B cell (primary cell): ENCODE data around the gene ZNF45. TPM values are rescaled to one million over a fixed set of nuclear protein-coding genes. Genes with fewer than 3 reads are reported as not detected.

Experiments used
- ATAC-seq: fragments of 200-7000 bp; cut with Tn5 transposase; one replicate; pipeline ENCODE4 v1.10.0; 2021; ENCODE audit warnings: low read depth, mild to moderate bottlenecking, moderate number of reproducible peaks, moderate library complexity
- CTCF ChIA-PET: fragments of 350-600 bp; sonication (Branson Sonifier 250); formaldehyde crosslinking; loops from one replicate; lab custom pipeline; 2021; ENCODE audit warnings: antibody characterized with exemption, inconsistent platforms; lab: Charles Lee
- POLR2A ChIA-PET: fragments of 350-600 bp; sonication (Branson Sonifier 250); formaldehyde crosslinking; loops from one replicate; lab custom pipeline; 2021; ENCODE audit warnings: antibody characterized with exemption; lab: Charles Lee
- DNase-seq: peaks from one replicate; pipeline ENCODE4 v3.0.0; 2013
- H2AFZ ChIP-seq: 2 replicates; pipeline ENCODE4 v1.6.1; 2012; ENCODE audit warnings: mild to moderate bottlenecking, low read depth, low read length; ENCODE audit not compliant: insufficient read depth, poor library complexity, severe bottlenecking
- H3K27ac ChIP-seq, 2 donors: 1 replicate in 1 of 2; 2 replicates in 1 of 2; pipeline ENCODE4 v1.5.1; 2012 to 2013; ENCODE audit warnings: low read length in 2 of 2, mild to moderate bottlenecking in 2 of 2, moderate library complexity in 1 of 2
- H3K27me3 ChIP-seq, 4 experiments: fragments of 200-600 bp in 1 of 4; sonication (generic) in 1 of 4; replicated peaks in 1 of 4; 1 replicate in 2 of 4; 2 replicates in 2 of 4; pipeline versions ENCODE4 v1.6.1 to v1.7.0; 2013 to 2016; ENCODE audit warnings: low read length in 3 of 4, mild to moderate bottlenecking in 2 of 4, mixed read lengths in 1 of 4, moderate library complexity in 1 of 4; ENCODE audit not compliant: insufficient read depth in 4 of 4, control insufficient read depth in 3 of 4; ENCODE audit errors: control extremely low read depth in 1 of 4
- H3K36me3 ChIP-seq, 2 experiments: replicated peaks in 1 of 2; 1 replicate in 1 of 2; 2 replicates in 1 of 2; pipeline versions ENCODE4 v1.6.1 to v1.7.1; 2013; ENCODE audit warnings: low read length in 1 of 2; ENCODE audit not compliant: insufficient read depth in 2 of 2, control insufficient read depth in 1 of 2; ENCODE audit errors: control extremely low read depth in 1 of 2, extremely low read depth in 1 of 2
- H3K4me1 ChIP-seq, 2 donors: fragments of 200-600 bp in 1 of 2; sonication (generic) in 1 of 2; 1 replicate in 1 of 2; 2 replicates in 1 of 2; pipeline versions ENCODE4 v1.5.1 to v1.6.1; 2013 to 2017; ENCODE audit warnings: low read length in 2 of 2; ENCODE audit not compliant: control insufficient read depth in 2 of 2, insufficient read depth in 2 of 2
- H3K4me2 ChIP-seq: replicated peaks from 2 replicates; pipeline ENCODE3; 2012; ENCODE audit warnings: mild to moderate bottlenecking, low read depth, low read length; ENCODE audit not compliant: poor library complexity, severe bottlenecking
- H3K4me3 ChIP-seq, 5 experiments: fragments of 200-600 bp in 1 of 5; sonication (generic) in 1 of 5; 1 replicate in 3 of 5; 2 replicates in 2 of 5; pipeline versions ENCODE4 v1.5.1 to v1.7.0; 2011 to 2016; ENCODE audit warnings: low read length in 4 of 5, mild to moderate bottlenecking in 4 of 5, low read depth in 2 of 5, control low read depth in 1 of 5, moderate library complexity in 1 of 5; ENCODE audit not compliant: insufficient read depth in 1 of 5; ENCODE audit errors: control extremely low read depth in 1 of 5, extremely low read depth in 1 of 5
- H3K79me2 ChIP-seq: fragments of 200-600 bp; sonication (generic); one replicate; pipeline ENCODE4 v1.6.0; 2016; ENCODE audit warnings: low read length; ENCODE audit not compliant: control insufficient read depth, insufficient read depth
- H3K9ac ChIP-seq: fragments of 200-600 bp; sonication (generic); 2 replicates; pipeline ENCODE4 v1.6.1; 2017; ENCODE audit warnings: mild to moderate bottlenecking, low read length, moderate library complexity
- H3K9me3 ChIP-seq, 3 donors: one replicate each; pipeline versions ENCODE4 v1.6.1 to v1.7.1; 2013; ENCODE audit warnings: low read length in 2 of 3; ENCODE audit not compliant: control insufficient read depth in 2 of 3, insufficient read depth in 1 of 3; ENCODE audit errors: control extremely low read depth in 1 of 3
- H4K20me1 ChIP-seq: 2 replicates; pipeline ENCODE4 v1.6.0; 2012; ENCODE audit warnings: mild to moderate bottlenecking, low read length; ENCODE audit not compliant: insufficient read depth, control insufficient read depth, poor library complexity, severe bottlenecking
- H3K27ac Mint-ChIP-seq: one replicate; pipeline ENCODE4 v1.8.0; 2021; ENCODE audit warnings: mixed read lengths
- H3K27me3 Mint-ChIP-seq: one replicate; pipeline ENCODE4 v1.8.0; 2021; ENCODE audit warnings: mixed read lengths
- H3K4me1 Mint-ChIP-seq: one replicate; pipeline ENCODE4 v1.8.0; 2021; ENCODE audit warnings: mixed read lengths
- H3K4me3 Mint-ChIP-seq: one replicate; pipeline ENCODE4 v1.8.0; 2021; ENCODE audit warnings: mixed read lengths
- H3K9me3 Mint-ChIP-seq: one replicate; pipeline ENCODE4 v1.8.0; 2022; ENCODE audit warnings: mixed read lengths; ENCODE audit not compliant: insufficient read depth
- EZH2 ChIP-seq: IDR thresholded peaks from 2 replicates; pipeline ENCODE4 v1.6.1; 2012; ENCODE audit warnings: borderline replicate concordance, low read depth, mild to moderate bottlenecking, moderate library complexity, low read length; ENCODE audit not compliant: insufficient read depth, poor library complexity, severe bottlenecking
- WGBS: methylation state at CpG from one replicate; pipeline ENCODE4 v1.1.5; 2013; ENCODE audit warnings: missing lambda C conversion rate; ENCODE audit not compliant: insufficient coverage; 5-methylcytosine and 5-hydroxymethylcytosine counted together
- intact Hi-C: fragments of 100-400 bp; cut with micrococcal nuclease; formaldehyde crosslinking; loops from one replicate; pipeline ENCODE4 v1.10.0; 2022
- polyA plus RNA-seq: library from polyadenylated mRNA; depleted of rRNA; stranded (reverse); fragments of >200 nt; gene quantifications from 2 replicates; pipeline ENCODE4 v1.2.3, GENCODE V29; 2012
- total RNA-seq, 2 donors: library from RNA; stranded (reverse); fragments of 120-200 nt in 1 of 2; gene quantifications; 1 replicate in 1 of 2; 2 replicates in 1 of 2; pipeline versions ENCODE4 v1.2.3 to v1.2.4, GENCODE V29; 2013 to 2022
- TF ChIP-seq, protein P1 (sequence below): fragments of 200-600 bp; IDR thresholded peaks from one replicate; pipeline ENCODE4 v1.8.0; 2022; ENCODE audit warnings: antibody characterized with exemption, mild to moderate bottlenecking

ZNF45 gene
- total and polyA plus RNA-seq, 2 donors (not counting 1 experiment from before 2014, with no cell fraction given): 10.6 to 30.1 TPM

DNA sequence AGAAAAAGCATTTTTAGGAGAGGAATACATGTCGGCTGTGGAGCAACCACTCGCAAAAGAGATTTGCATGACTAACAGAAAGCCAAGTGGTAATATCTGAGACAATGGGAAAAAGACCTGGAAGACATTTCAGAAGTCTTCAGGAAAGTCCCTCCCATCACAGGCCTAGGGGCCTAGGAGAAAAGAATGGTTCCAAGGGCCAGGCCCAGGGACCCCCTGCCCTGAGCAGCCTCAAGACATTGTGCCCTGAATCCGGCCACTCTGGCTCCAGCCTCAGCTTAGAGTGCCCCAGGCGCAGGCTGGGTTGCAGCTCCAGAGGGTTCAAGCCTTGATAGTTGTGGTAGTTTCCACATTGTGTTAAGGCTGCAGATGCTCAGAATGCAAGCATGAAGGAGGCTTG, 25.3 kb upstream of the ZNF45 start:
- H3K9ac ChIP-seq: no peak overlapping the region
- no peaks in the 10 kb centered on the region for H3K27me3 ChIP-seq
- H3K27ac Mint-ChIP-seq: no peak overlapping the region
- intact Hi-C loops: no loop called here
- peaks cover 6% of the 10 kb centered on the region in 2 experiments for H3K36me3 ChIP-seq
- H3K4me3 ChIP-seq: no peak overlapping the region
- no peaks in the 10 kb centered on the region for H4K20me1 ChIP-seq
- no peak for DNase-seq
- no peaks in the 10 kb centered on the region for H3K4me1 ChIP-seq
- H3K4me2 ChIP-seq: no peak overlapping the region
- WGBS: 68% methylated on average over 4 of the region's 4 CpGs
- no peak for ATAC-seq
- H3K79me2 ChIP-seq: no peaks in the 10 kb centered on the region
- peaks cover 21 to 58% (median 22%) of the 10 kb centered on the region in 3 donors for H3K9me3 ChIP-seq
- TF ChIP-seq, protein P1, sequence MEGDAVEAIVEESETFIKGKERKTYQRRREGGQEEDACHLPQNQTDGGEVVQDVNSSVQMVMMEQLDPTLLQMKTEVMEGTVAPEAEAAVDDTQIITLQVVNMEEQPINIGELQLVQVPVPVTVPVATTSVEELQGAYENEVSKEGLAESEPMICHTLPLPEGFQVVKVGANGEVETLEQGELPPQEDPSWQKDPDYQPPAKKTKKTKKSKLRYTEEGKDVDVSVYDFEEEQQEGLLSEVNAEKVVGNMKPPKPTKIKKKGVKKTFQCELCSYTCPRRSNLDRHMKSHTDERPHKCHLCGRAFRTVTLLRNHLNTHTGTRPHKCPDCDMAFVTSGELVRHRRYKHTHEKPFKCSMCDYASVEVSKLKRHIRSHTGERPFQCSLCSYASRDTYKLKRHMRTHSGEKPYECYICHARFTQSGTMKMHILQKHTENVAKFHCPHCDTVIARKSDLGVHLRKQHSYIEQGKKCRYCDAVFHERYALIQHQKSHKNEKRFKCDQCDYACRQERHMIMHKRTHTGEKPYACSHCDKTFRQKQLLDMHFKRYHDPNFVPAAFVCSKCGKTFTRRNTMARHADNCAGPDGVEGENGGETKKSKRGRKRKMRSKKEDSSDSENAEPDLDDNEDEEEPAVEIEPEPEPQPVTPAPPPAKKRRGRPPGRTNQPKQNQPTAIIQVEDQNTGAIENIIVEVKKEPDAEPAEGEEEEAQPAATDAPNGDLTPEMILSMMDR: no peak
- TF ChIP-seq EZH2: no peak
- ChIA-PET POLR2A (no interaction called here), CTCF (no interaction called here)
- H3K4me1 Mint-ChIP-seq: no peaks in the 10 kb centered on the region
- no peak overlapping the region for H3K27ac ChIP-seq
- no peak overlapping the region for H3K4me3 Mint-ChIP-seq
- H2AFZ ChIP-seq: no peak overlapping the region
- H3K9me3 Mint-ChIP-seq: peaks cover 16% of the 10 kb centered on the region
- H3K27me3 Mint-ChIP-seq: no peaks in the 10 kb centered on the region

DNA sequence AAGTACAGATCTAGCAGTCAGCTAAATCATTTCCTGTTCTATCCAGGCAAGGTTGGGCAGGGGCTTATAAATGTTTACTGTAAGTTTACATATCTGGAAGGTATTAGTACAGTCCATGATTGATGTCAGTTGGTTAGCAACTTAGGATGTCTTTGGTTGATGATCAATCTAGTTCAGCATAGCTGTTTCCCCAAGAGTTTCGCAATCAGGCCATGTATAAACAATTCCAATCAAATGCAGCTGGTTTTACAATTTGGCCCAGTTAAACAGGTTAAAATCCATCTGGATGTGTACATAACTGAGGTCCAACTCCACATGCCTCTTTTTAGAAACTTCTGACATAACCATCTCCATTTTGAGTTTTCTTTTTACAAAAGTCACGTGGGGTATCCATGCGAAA, 22.8 kb upstream of the ZNF45 start:
- POLR2A ChIA-PET: no interaction called here
- 100% methylated on average over 3 of the region's 3 CpGs for WGBS
- H3K4me3 ChIP-seq: no peak overlapping the region
- TF ChIP-seq, protein P1: no peak
- no peak for TF ChIP-seq EZH2
- peaks cover 13 to 44% (median 24%) of the 10 kb centered on the region in 3 donors for H3K9me3 ChIP-seq
- Mint-ChIP-seq H3K27ac (no peak overlapping the region), H3K4me3 (no peak overlapping the region), H3K27me3 (no peaks in the 10 kb centered on the region), H3K4me1 (no peaks in the 10 kb centered on the region), H3K9me3 (peaks cover 8% of the 10 kb centered on the region)
- intact Hi-C loops: no loop called here
- H3K4me2 ChIP-seq: no peak overlapping the region
- H3K4me1 ChIP-seq: no peaks in the 10 kb centered on the region
- ATAC-seq (no peak), DNase-seq (no peak)
- CTCF ChIA-PET: no interaction called here
- peaks cover 3 to 4% of the 10 kb centered on the region in 2 experiments for H3K36me3 ChIP-seq
- no peaks in the 10 kb centered on the region for H4K20me1 ChIP-seq
- no peak overlapping the region for H3K27ac ChIP-seq
- H3K9ac ChIP-seq: no peak overlapping the region
- no peaks in the 10 kb centered on the region for H3K27me3 ChIP-seq
- H2AFZ ChIP-seq: no peak overlapping the region
- H3K79me2 ChIP-seq: no peaks in the 10 kb centered on the region
